GM20431 (cell line): ENCODE results near the gene TMEM117.

ENCODE experiments used
- in situ Hi-C: fragments of 300-500 bp; cut with MseI, MboI; formaldehyde crosslinking; loops from one replicate; pipeline ENCODE4 v1.15.0; 2020; ENCODE audit warnings: low sequenced_read_pairs; ENCODE audit not compliant: unreplicated experiment

Gene TMEM117

DNA sequence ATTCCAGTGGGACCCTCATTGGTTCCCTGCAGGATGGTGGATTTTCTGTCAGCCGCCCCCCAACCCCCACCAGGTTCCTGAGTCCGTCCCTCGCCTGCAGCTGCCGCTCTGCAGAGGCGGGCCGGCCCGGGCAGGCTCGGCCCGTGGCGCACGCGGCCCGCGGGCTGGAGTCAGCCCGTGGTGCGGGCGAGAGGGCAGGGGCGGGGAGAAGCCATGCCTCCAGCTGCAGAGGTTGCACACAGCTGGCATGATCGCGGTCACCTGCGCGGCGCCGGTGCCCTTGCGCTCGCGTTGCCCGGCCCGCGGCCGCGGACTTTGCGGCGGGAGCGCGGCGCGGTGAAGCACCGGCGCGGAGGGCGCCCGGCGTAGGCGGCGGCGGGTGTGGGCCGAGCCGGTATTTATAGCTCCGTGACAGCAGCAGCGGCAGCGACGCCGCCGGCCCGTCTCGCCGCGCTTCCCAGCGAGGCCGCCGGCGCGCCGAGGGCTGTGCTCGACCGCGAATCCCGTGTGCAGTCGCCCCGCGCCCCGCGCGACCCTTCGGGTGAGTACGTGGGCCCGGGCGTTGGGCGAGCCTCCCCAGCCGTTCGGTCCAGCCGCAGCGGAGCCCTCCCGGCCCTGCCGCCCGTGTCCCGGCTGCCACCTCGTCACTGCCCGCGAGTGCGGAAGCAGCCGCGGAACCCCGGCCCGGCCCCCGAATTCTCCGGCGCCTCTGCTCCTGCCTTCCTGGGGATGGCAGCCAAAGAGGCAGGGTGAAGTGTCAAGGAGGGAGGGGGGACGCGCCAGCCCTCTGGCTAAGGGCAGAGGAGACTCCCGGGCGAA, at the start of gene TMEM117:
Gene TMEM117, plus strand, starts transcription at position 426 of the 819 bp plus-strand sequence.
- in situ Hi-C loops: no loop called here

DNA sequence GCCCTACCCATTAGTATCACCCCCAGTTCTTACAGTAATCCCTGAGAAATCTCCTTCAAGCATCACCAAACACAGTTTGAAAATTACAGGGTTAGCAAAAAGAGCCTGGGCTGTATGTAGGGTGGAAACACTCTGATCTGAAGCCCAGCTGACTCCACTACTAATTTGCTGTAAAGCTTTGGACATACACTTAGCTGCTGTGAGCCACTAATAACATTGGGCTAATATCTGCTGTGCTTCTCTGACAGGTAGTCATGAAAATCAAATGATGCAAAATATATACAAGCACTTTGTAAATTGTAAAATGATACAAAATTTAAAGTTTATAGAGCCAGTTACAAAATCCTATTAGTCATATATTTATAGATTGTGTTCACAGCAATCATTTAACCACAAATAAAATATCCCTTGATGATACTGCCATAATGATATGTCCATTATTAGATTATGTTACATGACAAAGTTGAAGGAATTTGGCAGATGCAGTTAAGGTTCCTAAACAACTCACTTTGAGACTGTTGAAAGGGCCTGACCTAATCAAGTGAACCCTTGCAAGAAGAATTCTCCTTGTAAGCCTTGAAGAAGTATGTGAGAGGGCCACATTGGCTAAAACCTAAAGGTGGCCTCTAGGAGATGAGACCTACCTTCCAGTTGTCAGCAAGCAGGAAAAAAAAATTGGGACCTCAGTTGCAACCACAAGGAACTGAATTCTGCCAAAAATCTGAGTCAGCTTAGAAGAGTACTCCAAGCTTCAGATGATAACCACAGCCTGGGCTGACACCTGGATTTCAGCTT, 48.8 kb upstream of the TMEM117 start:
- in situ Hi-C loops: no loop called here

DNA sequence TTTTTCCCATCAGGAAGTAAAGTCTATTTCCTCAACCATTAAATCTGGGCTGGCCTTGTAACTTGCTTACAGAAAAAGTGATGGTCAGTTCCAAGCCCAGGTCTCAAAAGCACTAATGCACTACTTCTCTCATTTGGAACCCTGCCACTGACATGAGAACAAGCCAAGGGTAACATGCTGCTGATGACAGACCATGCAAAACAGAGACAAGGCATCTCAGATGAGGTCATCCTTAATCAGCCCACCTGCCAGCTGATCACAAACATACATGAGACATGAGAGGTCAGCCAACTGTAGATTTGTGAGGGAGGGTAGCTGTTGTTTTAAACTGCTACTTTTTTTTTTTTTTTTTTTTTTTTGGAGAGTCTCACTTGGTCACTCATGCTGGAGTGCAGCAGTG, 45.9 kb upstream of the TMEM117 start:
- in situ Hi-C loops: no loop called here

DNA sequence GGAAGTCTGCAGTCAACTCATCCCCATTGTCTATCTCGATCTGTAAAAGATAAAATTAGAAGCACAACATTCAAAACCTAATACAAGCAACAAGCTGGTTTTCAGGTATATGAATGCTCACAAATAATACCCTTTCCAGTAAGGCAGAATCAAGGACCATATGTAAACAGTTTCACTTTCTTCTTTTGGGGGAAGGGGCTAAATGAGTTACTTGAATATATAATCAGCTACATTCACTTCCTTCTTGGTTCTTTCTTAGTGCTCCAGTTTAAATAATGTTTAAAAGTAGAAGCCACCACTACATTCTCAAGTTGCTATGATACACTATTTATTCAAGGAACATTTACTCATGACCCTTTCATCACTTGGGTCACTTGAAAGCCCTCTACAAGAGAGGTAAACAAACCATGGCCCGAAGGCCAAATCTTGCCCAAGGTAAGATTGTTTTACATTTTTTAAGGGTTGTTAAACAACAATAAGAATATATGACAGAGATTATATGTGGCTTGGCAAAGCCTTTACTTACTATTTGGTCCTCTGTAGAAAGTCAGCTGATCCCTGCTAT, 40.1 kb upstream of the TMEM117 start:
- in situ Hi-C loops: no loop called here

DNA sequence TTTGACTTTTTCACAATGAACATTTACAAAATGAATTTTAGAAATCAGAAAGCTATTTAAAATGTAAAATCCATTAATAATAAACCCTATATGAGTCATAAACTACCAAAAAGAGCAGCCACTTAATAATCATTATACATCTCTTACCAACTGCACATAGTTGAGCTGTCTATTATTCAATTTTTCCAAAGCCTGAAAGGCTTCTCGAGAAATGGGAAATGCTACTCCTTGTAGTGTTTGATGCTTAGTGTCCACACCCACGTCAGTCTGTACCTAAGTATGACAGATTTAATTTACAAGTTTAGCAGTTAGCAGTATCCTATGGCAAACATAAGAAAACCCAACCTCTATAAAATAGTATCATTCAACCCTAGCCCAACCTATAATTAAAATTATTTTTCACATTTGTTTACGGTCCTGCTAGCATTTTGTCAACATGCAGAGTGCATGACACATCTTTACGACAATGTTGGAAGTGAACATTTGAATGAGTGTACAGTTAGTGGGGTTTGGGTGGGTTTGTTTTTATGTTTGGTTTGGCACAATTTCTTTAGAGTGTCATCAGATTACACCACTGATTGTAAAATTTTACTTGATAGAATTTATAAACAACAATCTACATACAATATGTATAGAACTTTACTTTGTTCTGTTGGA, 38.2 kb upstream of the TMEM117 start:
- in situ Hi-C loops: no loop called here

DNA sequence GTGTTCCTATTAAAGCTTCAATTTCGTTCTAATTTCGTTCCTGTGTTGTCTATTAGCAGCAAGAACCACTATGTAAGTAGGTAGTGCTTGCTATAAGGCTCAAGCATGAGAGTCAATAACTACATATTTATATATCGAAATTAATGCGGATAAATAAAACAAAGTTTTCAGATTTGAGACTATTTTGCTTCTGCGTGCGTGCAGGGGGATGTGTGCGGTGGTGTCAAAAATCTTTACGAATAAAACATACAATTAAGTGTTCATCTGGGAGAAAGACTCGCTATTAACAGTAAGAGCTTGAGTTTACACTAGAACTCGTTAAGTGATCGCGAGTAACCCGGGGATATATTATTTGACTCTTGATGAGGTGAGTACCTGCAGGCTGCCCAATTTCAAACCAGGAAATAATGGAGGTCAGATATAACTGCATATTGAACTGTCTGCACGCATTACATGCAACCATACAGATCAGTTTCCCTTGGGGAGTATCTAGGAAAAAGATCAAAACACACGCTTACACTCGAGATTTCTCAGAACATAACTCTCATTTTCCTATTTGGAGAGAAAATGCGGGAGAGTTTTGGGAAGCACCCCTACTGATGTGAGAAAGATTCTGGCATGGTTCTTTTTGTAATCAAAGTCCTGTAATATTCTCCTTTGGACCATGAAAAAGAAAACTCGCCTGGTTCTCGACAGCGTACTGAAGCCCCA, 30.6 kb upstream of the TMEM117 start:
- in situ Hi-C loops: no loop called here

DNA sequence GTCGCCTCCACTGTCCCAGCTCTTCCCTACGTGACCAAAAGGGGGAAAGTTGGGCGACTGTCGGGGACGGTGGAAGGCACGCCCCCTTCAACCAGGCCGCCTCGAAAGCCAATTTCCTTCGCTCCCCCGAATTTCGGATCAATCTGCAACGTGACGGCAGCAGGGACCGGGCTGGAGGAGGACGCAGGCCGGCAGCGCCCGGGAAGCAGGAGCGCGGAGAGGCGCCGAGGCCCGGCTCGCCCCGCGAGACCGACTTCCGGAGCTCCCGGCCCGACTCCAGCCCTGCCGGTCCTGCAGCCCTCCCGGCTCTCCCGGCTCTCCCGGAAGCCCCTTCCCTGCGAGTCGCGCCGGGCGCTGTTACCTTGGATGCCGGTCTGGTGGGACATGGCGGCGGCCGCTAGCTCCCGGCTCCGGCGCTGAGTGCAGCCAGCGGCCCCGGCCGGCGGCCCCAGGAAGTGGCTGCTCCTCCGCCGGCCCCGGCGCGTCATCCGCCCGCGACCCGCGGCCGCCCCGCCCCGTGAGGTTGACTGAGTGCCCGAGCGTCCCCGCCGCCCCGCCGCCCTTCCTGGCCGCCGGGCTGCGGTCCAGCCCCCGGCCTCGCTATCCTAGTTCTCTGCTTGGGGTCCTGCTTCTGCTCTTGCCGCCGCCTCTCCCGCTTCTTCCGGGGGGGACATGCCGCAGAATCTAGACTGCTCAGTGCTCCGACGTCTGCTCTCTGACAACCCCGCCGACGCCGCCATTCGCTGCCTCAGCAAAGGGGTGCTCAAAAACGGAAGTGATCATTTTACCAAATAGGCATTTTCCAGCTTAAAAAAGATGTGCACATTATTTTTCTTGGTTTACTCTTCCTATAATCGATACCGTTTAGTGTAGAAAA, 29.8 kb upstream of the TMEM117 start, which contains the start of gene TWF1:
Gene TWF1, minus strand, starts transcription at position 458 of the 877 bp plus-strand sequence. Its CDS starts 72 bp downstream, at position 386.
- in situ Hi-C loops: no loop called here

DNA sequence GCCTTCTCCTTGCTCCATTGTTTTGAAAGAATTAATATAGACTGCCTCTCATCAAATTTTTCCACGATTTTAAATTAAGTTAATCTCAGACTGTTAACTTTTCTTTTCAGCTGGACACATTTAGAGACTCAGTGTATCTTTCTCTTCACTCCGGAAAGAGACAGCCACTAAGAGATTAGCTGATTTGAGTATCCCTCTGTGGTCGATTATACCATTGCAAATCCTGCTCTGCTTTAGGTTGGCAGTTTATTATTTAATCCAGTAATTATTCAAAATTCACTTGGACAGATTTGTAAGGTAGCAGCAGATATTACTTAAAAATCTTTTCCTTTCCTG, 29.2 kb upstream of the TMEM117 start:
- in situ Hi-C loops: no loop called here

DNA sequence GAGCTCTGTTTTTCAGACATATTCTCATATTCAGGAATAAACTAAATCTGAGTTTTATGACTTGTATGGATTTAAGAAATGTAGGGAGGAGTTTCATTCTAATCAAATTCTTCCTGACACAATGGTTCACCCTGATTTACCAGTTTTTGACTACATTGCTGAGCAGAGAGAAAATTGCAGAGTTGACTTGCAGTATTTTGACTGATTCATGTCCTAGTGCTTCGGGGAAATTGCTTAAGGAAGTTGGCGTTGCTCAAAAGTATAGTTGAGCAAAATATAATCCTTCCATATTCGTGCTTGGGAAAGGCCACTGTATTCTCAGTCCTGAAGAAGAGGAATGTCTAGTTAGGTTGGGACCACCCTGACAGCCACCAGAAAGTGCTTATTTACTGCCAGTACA, 28.5 kb upstream of the TMEM117 start:
- in situ Hi-C loops: no loop called here

DNA sequence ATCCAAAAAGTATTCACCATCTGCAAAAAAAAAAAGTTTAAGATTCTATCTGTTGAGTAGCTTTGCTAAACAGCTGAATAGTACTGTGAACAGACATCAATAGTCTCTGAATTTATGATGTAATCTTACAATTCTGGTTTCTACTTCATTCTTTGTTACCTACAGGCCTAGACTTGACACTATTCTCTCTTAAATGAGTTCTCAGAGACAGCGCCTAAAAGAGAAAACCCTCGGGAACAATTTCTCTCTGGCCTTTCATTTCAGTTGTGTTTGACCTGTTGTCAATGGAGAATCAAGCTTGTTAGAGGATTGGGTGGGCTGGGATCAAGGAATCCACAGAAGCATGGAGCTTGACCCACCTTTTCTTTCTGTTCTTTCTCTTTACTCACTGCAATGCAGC, 23.8 kb upstream of the TMEM117 start:
- in situ Hi-C loops: no loop called here

DNA sequence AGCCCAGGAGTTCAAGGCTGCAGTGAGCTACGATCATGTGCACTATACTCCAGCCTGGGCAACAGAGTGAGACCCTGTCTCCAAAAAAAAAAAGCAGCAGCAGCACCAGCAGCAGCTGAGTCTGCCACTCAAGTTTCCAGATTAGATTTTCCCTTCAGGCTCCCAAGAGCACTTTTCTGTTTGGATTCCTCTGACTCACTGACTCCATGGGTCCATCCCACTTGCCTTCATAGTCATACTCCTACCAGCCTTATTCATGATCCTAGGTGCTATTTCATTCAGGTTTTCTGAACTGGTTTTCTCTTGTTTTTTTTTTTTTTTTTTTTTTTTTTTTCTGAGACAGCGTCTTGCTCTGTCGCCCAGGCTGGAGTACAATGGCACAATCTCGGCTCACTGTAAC, 23.0 kb upstream of the TMEM117 start:
- in situ Hi-C loops: no loop called here

DNA sequence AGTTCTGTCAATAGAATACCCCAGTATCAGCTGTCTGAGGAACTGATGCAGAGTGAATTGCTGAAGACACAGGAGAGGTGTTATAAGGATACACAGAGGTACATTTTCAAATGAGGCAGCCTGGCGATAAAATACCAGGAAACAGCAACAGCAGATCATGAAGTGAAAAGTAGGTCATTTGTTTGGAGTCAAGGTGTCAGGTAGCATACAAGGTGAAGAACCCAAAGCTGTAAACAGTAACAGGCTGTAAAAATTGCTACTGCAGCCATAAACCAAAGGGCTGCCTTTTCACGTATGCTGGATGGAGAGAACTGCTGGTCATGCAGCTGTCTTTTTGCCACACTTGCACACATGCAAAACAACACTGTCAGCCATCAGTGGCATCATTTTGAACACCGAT, 20.5 kb upstream of the TMEM117 start:
- in situ Hi-C loops: no loop called here

DNA sequence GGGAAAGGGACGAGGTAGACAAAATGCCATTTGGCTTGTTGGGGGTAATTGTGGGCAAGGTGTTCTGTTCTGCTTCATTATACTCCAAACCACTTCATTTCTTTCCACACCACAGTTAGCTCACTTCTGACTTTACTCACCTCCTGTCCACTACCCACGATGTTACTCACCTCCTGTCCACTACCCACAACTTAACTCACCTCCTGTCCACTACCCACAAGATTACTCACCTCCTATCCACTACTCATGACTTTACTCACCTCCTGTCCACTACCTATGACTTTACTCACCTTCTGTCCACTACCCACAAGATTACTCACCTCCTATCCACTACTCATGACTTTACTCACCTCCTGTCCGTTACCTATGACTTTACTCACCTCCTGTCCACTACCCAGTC, 19.7 kb upstream of the TMEM117 start:
- in situ Hi-C loops: no loop called here

DNA sequence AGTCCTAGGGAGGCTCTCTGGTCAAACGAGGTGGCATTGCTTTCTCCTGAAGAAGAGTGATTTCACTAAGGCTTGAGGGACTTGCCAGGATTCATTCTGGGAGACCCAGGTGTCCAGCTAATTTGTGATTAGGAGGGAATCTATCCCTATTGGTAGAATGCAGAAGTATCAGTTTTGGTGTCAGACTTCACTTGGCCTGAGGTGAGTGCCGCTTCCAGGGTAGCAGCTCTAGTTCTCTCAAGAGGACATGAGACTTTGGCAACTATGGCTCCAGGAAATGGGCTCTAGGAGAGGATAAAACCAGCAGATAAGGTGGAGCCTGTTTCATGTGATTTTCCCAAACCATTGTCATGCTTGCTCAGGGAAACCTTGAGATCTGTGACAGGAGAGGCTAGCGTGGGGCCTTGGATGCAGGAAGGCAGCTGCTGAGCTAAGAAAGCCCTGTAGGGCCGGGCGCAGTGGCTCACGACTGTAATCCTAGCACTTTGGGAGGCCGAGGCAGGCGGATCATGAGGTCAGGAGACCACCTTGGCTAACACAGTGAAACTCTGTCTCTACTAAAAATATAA, 11.6 kb upstream of the TMEM117 start:
- in situ Hi-C loops: no loop called here

DNA sequence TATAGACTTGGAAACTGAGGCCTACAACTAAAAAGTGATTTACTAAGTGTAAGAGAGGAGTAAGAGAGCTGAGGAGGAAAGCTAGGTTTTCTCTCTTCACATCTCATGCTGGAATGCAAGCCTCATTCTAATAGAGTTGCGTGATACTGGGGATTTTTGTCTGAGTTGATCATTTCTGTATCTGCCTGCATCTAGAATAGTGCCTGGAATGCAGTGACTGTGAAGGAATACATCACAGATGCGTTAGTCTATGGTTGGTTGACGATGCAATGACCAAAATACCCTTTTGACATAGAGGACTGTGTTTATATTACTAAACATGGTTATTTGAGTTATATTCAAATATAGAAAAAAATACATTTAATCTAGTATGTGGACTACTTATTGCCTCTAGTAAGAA, 9.2 kb upstream of the TMEM117 start:
- in situ Hi-C loops: no loop called here

DNA sequence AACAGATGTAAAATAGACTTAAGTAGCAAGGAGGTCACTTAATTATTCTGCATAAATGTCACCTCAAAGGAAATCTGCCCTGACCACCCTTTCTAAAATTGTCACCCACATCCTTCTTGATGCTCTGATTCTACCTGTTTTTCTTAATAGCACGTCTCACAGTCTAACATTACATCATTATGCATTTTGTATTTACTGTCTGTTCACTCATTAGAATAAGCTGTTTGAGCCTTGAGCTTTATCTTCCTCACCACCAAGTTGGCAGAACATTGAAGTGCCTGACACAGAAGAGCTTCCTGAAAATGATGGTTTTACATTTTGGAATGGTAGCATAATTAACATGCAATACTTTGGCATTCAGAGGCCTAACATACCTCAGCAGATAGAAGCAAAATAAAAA, 8.8 kb upstream of the TMEM117 start:
- in situ Hi-C loops: no loop called here

DNA sequence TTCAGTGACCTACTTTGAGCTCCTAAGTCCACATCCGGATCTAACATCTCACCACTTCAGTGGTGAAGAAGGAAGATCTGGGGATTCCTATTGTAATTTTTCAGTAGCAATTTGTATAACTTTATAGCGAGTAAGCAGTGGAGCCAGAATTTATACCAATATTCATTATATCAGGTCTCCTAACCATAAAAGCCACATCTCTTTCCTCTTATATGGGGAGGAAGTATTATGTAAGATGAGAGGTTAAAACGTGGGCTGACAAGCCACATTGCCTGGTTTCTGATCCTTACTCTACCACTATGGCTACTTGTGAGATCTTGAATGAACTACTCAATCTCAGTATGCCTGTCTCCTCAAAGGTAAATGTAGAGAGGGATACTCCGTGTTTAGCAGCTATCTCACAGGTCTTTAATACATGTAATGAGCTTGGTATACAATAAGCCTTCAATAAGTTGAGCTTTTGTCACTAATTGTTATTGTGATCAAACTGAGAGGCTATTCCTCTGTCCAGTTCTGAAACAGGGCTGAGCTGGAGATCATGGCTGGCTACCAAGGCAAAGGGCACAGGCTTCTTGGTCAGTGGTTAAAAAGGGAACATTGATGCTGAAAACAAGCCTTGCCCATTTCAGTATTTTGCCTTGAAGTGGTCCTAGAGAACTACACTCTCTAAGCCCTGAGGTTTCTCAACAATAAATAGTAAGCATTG, 3.3 kb upstream of the TMEM117 start:
- in situ Hi-C loops: no loop called here

DNA sequence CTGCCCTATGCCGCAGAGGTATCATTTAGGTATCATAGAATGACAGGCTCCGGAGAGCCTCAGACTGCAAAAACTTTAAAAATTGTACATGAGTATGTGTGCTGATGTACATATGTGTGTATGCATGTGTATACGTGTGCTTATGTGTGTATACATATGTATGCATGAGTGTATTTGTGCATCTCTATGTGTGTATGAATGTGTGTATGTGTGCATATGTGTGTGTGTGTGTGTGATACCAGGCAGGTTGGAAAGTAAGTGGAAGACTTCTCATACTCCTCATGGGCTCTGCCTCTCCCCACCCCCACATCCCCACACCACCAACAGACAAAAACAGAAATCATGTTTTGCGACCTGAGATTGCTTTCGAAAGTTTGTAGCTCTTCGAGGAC, 621 bp upstream of the TMEM117 start:
- in situ Hi-C loops: no loop called here
